K562 (cell line): ENCODE results near the gene GGA2. TPM values are rescaled to one million over a fixed set of nuclear protein-coding genes. Genes with fewer than 3 reads are reported as not detected.

Source experiments
- AFF1 ChIP-seq, 2 experiments: fragments of 450-650 bp; IDR thresholded peaks; 2 replicates each; pipeline ENCODE4 v1.6.1; 2018; ENCODE audit warnings: mild to moderate bottlenecking in 2 of 2, low read depth in 1 of 2; ENCODE audit not compliant: partially characterized antibody in 2 of 2
- AFF4 ChIP-seq: sonication (generic); formaldehyde crosslinking; IDR thresholded peaks from 2 replicates; pipeline ENCODE4 v1.8.0; 2023; ENCODE audit warnings: mild to moderate bottlenecking, missing genetic modification reagents
- ATF3 ChIP-seq, 2 experiments: fragments of 450-650 bp in 1 of 2; sonication (generic) in 1 of 2; formaldehyde crosslinking in 1 of 2; IDR thresholded peaks in 1 of 2; conservative IDR thresholded peaks in 1 of 2; 2 replicates each; pipeline versions ENCODE4 v1.6.1 to v1.8.1; 2016 to 2023; ENCODE audit warnings: mild to moderate bottlenecking in 2 of 2, moderate library complexity in 2 of 2, inconsistent platforms in 1 of 2, missing genetic modification reagents in 1 of 2
- ATF7 ChIP-seq: fragments of 450-650 bp; IDR thresholded peaks from 2 replicates; pipeline ENCODE4 v1.7.1; 2014; ENCODE audit warnings: mild to moderate bottlenecking, moderate library complexity
- DMBX1 ChIP-seq: fragments of 250-450 bp; sonication (Bioruptor Pico); IDR thresholded peaks from 2 replicates; pipeline ENCODE4 v1.8.0; 2022; ENCODE audit warnings: inconsistent platforms, mild to moderate bottlenecking, moderate library complexity, borderline replicate concordance
- GMEB1 ChIP-seq: fragments of 250-450 bp; sonication (Bioruptor Pico); IDR thresholded peaks from 2 replicates; pipeline ENCODE4 v1.4.0; 2020; ENCODE audit warnings: mild to moderate bottlenecking
- HNRNPLL ChIP-seq: fragments of 200-400 bp; formaldehyde crosslinking; IDR thresholded peaks from 2 replicates; pipeline ENCODE4 v1.6.1; 2017; ENCODE audit warnings: low read length, low read depth, mild to moderate bottlenecking; ENCODE audit not compliant: poor library complexity, severe bottlenecking
- KLF6 ChIP-seq: fragments of 250-450 bp; sonication (Bioruptor Pico); IDR thresholded peaks from 2 replicates; pipeline ENCODE4 v1.4.0; 2020; ENCODE audit warnings: mild to moderate bottlenecking, moderate library complexity, borderline replicate concordance
- MXI1 ChIP-seq: IDR thresholded peaks from 2 replicates; pipeline ENCODE4 v1.6.1; 2011; ENCODE audit warnings: low read depth, mild to moderate bottlenecking, improper control_type of control experiment, low read length
- NFIX ChIP-seq: fragments of 250-450 bp; sonication (Bioruptor Pico); IDR thresholded peaks from 2 replicates; pipeline ENCODE4 v1.4.0; 2020; ENCODE audit warnings: low read depth, mild to moderate bottlenecking, moderate library complexity
- RB1 ChIP-seq: fragments of 450-650 bp; IDR thresholded peaks from 2 replicates; pipeline ENCODE4 v1.6.1; 2017; ENCODE audit warnings: low read depth, mild to moderate bottlenecking
- TOE1 ChIP-seq, 2 experiments: fragments of 450-650 bp in 1 of 2; sonication (generic) in 1 of 2; formaldehyde crosslinking in 1 of 2; IDR thresholded peaks; 2 replicates each; pipeline versions ENCODE4 v1.7.1 to v1.8.0; 2016 to 2022; ENCODE audit warnings: borderline replicate concordance in 2 of 2, mild to moderate bottlenecking in 2 of 2, antibody characterized with exemption in 1 of 2, inconsistent platforms in 1 of 2, low read depth in 1 of 2, missing genetic modification reagents in 1 of 2, moderate library complexity in 1 of 2
- ZC3H11A ChIP-seq: IDR thresholded peaks from 2 replicates; pipeline ENCODE4 v1.6.1; 2012; ENCODE audit warnings: low read depth, low read length, improper control_type of control experiment
- ZNF695 ChIP-seq: fragments of 450-650 bp; formaldehyde crosslinking; IDR thresholded peaks from 2 replicates; pipeline ENCODE4 v1.4.0; 2020; ENCODE audit warnings: mild to moderate bottlenecking, moderate library complexity
- polyA plus RNA-seq, 8 experiments: library from polyadenylated mRNA; depleted of rRNA in 4 of 8; stranded (reverse) in 5 of 8; unstranded in 3 of 8; fragments of >200 nt; fragmentation: Nextera tagmentation in 2 of 8; fragmentation: Illumina TruSeq in 1 of 8; extraction: Ambion mirVana in 2 of 8; extraction: Trizol in 1 of 8; gene quantifications; 2 replicates each; pipeline versions ENCODE4 v1.2.1 to v1.2.3, GENCODE V29; 2011 to 2014; ENCODE audit warnings: inconsistent platforms in 1 of 8, missing spikeins in 1 of 8
- total RNA-seq, 7 experiments: library from RNA; depleted of rRNA in 6 of 7; stranded (reverse); fragments of >200 nt in 6 of 7; fragmentation: Illumina TruSeq in 2 of 7; extraction: Trizol in 2 of 7; gene quantifications; 2 replicates each; pipeline versions ENCODE4 v1.2.1 to v1.2.3, GENCODE V29; 2011 to 2021; ENCODE audit warnings: low replicate concordance in 1 of 7

The GGA2 gene
- total and polyA plus RNA-seq, 9 of the 15 experiments (the other 6 are each of a cell fraction or from before 2014, with no cell fraction given): 11.9 to 133 (median 66.3) TPM

GRCh38 chr16:23452572-23453337, 57.5 kb downstream of the GGA2 start, which contains the start of gene COG7 (continued):
- TF ChIP-seq ZNF695 (CRISPR knock-in tag) (no peak), KLF6 (peak; percentile 4; the same call in 1 of the 2 replicates), RB1 (peak; percentile 27; the same call in 1 of the 2 replicates), DMBX1 (CRISPR knock-in tag) (0 out of 2 replicates have a peak, but pooled peaks have one; percentile 20), HNRNPLL (peak; percentile 93), AFF4 (CRISPR knock-in tag) (peak; percentile 59; the same call in 1 of the 2 replicates), ZC3H11A (no peak), MXI1 (peak; percentile 86), TOE1 (IDR thresholded peaks at IDR 0.05; ENCODE audit: borderline replicate concordance) (peak; percentile 91; the same call in 1 of the 2 replicates), TOE1 (CRISPR knock-in tag; IDR thresholded peaks at IDR 0.05; ENCODE audit: borderline replicate concordance, low read depth) (no peak), GMEB1 (CRISPR knock-in tag) (peak; percentile 54; the same call in 1 of the 2 replicates), ATF7 (peak; percentile 59), AFF1 (IDR thresholded peaks at IDR 0.05; ENCODE audit: low read depth in 1 of 2, partially characterized antibody in 2 of 2) (peak in 1 of 2 experiments; percentile 58), ATF3 (IDR thresholded peaks at IDR 0.05) (no peak), ATF3 (CRISPR knock-in tag; conservative IDR thresholded peaks at IDR 0.05) (0 out of 2 replicates have a peak, but pooled peaks have one; percentile 63), NFIX (CRISPR knock-in tag) (no peak)
